D721Med (cell line): ENCODE results near the gene UVRAG.
"Not testable (repeated sequence)": the region's sequence is repeated elsewhere in the genome, so short reads cannot be mapped to it uniquely, and the experiment has no call there.

ENCODE experiments used
- DNase-seq: peaks from one replicate; pipeline ENCODE4 v3.0.0; 2011; ENCODE audit warnings: low spot score; ENCODE audit not compliant: insufficient read length
- FAIRE-seq: peaks from 2 replicates; lab custom pipeline; 2011; peaks lifted over from hg19 to GRCh38; lab: Jason Lieb, UNC
- CTCF ChIP-seq: IDR thresholded peaks from 2 replicates; pipeline ENCODE4 v1.5.1; 2012; ENCODE audit warnings: mild to moderate bottlenecking, control low read depth; ENCODE audit not compliant: insufficient read depth; ENCODE audit errors: missing control alignments

Gene UVRAG

GRCh38 chr11:76077575-76078150, 262.7 kb downstream of the UVRAG start:
- TF ChIP-seq CTCF: no peak
- FAIRE-seq: no peak
- no peak for DNase-seq

GRCh38 chr11:76081084-76081483, 266.1 kb downstream of the UVRAG start:
- not testable (repeated sequence) for DNase-seq, FAIRE-seq

GRCh38 chr11:76083563-76084451, 268.8 kb downstream of the UVRAG start:
- no peak for TF ChIP-seq CTCF
- no peak for FAIRE-seq

GRCh38 chr11:76085270-76085669, 270.3 kb downstream of the UVRAG start:
- FAIRE-seq (no peak), DNase-seq (no peak)
- TF ChIP-seq CTCF: no peak

More at GRCh38 chr11:76083563-76084451, 268.8 kb downstream of the UVRAG start:
- DNase-seq: no peak

- no peak for DNase-seq
- FAIRE-seq: no peak
- TF ChIP-seq CTCF: no peak
Observed at GRCh38 chr11:76086743-76087635, 272.0 kb downstream of the UVRAG start.

GRCh38 chr11:76087749-76088148, 272.7 kb downstream of the UVRAG start:
- FAIRE-seq: no peak
- no peak for DNase-seq
- no peak for TF ChIP-seq CTCF

GRCh38 chr11:76088511-76088910, 273.5 kb downstream of the UVRAG start:
- DNase-seq: no peak
- no peak for TF ChIP-seq CTCF
- FAIRE-seq: no peak
